Breast epithelium (tissue), 4 donors: ENCODE results near the gene SCNM1. TPM values are rescaled to one million over a fixed set of nuclear protein-coding genes. Genes with fewer than 3 reads are reported as not detected.

Source experiments
- DNase-seq, 2 donors: peaks; one replicate each; pipeline ENCODE4 v3.0.0-alpha.2; 2019; ENCODE audit warnings: low spot score in 2 of 2
- H3K27ac ChIP-seq, 2 donors: fragments of 200-600 bp; sonication (generic) in 1 of 2; one replicate each; pipeline ENCODE4 v1.5.1; 2016 to 2019; ENCODE audit warnings: mild to moderate bottlenecking in 1 of 2
- H3K27me3 ChIP-seq, 2 donors: fragments of 200-600 bp; sonication (generic) in 1 of 2; one replicate each; pipeline versions ENCODE4 v1.5.1 to v1.6.0; 2017 to 2019; ENCODE audit warnings: control low read depth in 1 of 2, mild to moderate bottlenecking in 1 of 2
- H3K36me3 ChIP-seq: fragments of 200-600 bp; one replicate; pipeline ENCODE4 v1.5.1; 2019
- H3K4me1 ChIP-seq, 2 donors: fragments of 200-600 bp; sonication (generic); one replicate each; pipeline ENCODE4 v1.5.1; 2016 to 2019; ENCODE audit warnings: control low read depth in 1 of 2
- H3K4me3 ChIP-seq, 3 donors: fragments of 200-600 bp; sonication (generic); 1 replicate in 2 of 3; 2 replicates in 1 of 3; pipeline ENCODE4 v1.5.1; 2016 to 2019; ENCODE audit warnings: mild to moderate bottlenecking in 3 of 3, moderate library complexity in 2 of 3
- H3K9me3 ChIP-seq, 2 donors: fragments of 200-600 bp; sonication (generic) in 1 of 2; one replicate each; pipeline ENCODE4 v1.5.1; 2016 to 2019; ENCODE audit warnings: control low read depth in 1 of 2
- CTCF ChIP-seq, 3 donors: fragments of 450-650 bp; IDR thresholded peaks; one replicate each; pipeline ENCODE4 v1.5.1; 2016 to 2017; ENCODE audit warnings: antibody characterized with exemption in 3 of 3, mild to moderate bottlenecking in 3 of 3, moderate library complexity in 3 of 3
- POLR2A ChIP-seq: fragments of 450-650 bp; IDR thresholded peaks from one replicate; pipeline ENCODE4 v1.6.1; 2016; ENCODE audit warnings: antibody characterized with exemption, mild to moderate bottlenecking, moderate library complexity
- POLR2AphosphoS5 ChIP-seq, 3 donors: sonication (generic); formaldehyde crosslinking; IDR thresholded peaks; one replicate each; pipeline ENCODE4 v1.6.1; 2017; ENCODE audit warnings: antibody characterized with exemption in 3 of 3
- intact Hi-C: fragments of 100-400 bp; cut with DNase I; formaldehyde crosslinking; loops from one replicate; pipeline ENCODE4 v1.15.1; 2023; ENCODE audit warnings: low total_unique reads
- total RNA-seq, 3 donors: library from RNA; depleted of rRNA; stranded (reverse); fragments of >200 nt; gene quantifications; one replicate each; pipeline ENCODE4 v1.1.0, GENCODE V29; 2016

Gene SCNM1
- total RNA-seq, 3 donors from 2014 or later = 14.9 to 23.8 (median 23.6) TPM

- Histone ChIP-seq H3K36me3 (no peaks in the 10 kb centered on the region), H3K9me3 (no peaks in the 10 kb centered on the region), H3K27me3 (no peaks in the 10 kb centered on the region), H3K4me1 (no peaks in the 10 kb centered on the region), H3K4me3 (no peak overlapping the region), H3K27ac (no peak overlapping the region)
- TF ChIP-seq POLR2A (no peak), CTCF (IDR thresholded peaks at IDR 0.05) (no peak), POLR2AphosphoS5 (IDR thresholded peaks at IDR 0.05) (no peak)
- intact Hi-C loops = no loop called here
- no peak for DNase-seq
Measured at GRCh38 chr1:151134991-151135390, 31.0 kb upstream of the SCNM1 start.

GRCh38 chr1:151135433-151136385, 30.2 kb upstream of the SCNM1 start:
- no peak overlapping the region for H3K4me3 ChIP-seq
- H3K27me3 ChIP-seq = no peaks in the 10 kb centered on the region
- intact Hi-C loops = no loop called here
- H3K27ac ChIP-seq = no peak overlapping the region
- H3K9me3 ChIP-seq = no peaks in the 10 kb centered on the region
- H3K4me1 ChIP-seq = no peaks in the 10 kb centered on the region
- TF ChIP-seq POLR2A = no peak
- TF ChIP-seq POLR2AphosphoS5 (IDR thresholded peaks at IDR 0.05) = no peak
- no peak for TF ChIP-seq CTCF (IDR thresholded peaks at IDR 0.05)
- no peaks in the 10 kb centered on the region for H3K36me3 ChIP-seq
- DNase-seq = no peak

- no peak for DNase-seq
- H3K27ac ChIP-seq = no peak overlapping the region
- no peaks in the 10 kb centered on the region for H3K9me3 ChIP-seq
- no peak overlapping the region for H3K4me3 ChIP-seq
- H3K36me3 ChIP-seq = no peaks in the 10 kb centered on the region
- H3K4me1 ChIP-seq = no peaks in the 10 kb centered on the region
- intact Hi-C loops = no loop called here
- TF ChIP-seq POLR2AphosphoS5 (IDR thresholded peaks at IDR 0.05) (no peak), POLR2A (no peak), CTCF (IDR thresholded peaks at IDR 0.05) (no peak)
- no peaks in the 10 kb centered on the region for H3K27me3 ChIP-seq
Measured at GRCh38 chr1:151137789-151138188, 28.2 kb upstream of the SCNM1 start.

GRCh38 chr1:151142411-151143056, 23.4 kb upstream of the SCNM1 start:
- H3K27me3 ChIP-seq = no peaks in the 10 kb centered on the region
- TF ChIP-seq POLR2A (no peak), CTCF (IDR thresholded peaks at IDR 0.05) (no peak), POLR2AphosphoS5 (IDR thresholded peaks at IDR 0.05) (no peak)
- H3K9me3 ChIP-seq = no peaks in the 10 kb centered on the region
- H3K4me1 ChIP-seq = peaks cover 0 to 5% of the 10 kb centered on the region in 2 donors
- intact Hi-C loops = no loop called here
- H3K27ac ChIP-seq = no peak overlapping the region
- no peak for DNase-seq
- H3K4me3 ChIP-seq = no peak overlapping the region
- H3K36me3 ChIP-seq = no peaks in the 10 kb centered on the region

GRCh38 chr1:151143057-151143435, 22.9 kb upstream of the SCNM1 start:
- Histone ChIP-seq H3K4me3 (no peak overlapping the region), H3K36me3 (no peaks in the 10 kb centered on the region), H3K9me3 (no peaks in the 10 kb centered on the region), H3K27ac (no peak overlapping the region), H3K4me1 (peaks cover 0 to 5% of the 10 kb centered on the region in 2 donors), H3K27me3 (no peaks in the 10 kb centered on the region)
- DNase-seq = no peak
- intact Hi-C loops = no loop called here
- TF ChIP-seq CTCF (IDR thresholded peaks at IDR 0.05) = no peak
- TF ChIP-seq POLR2AphosphoS5 (IDR thresholded peaks at IDR 0.05) = no peak
- no peak for TF ChIP-seq POLR2A
